HG02938 (cell line): ENCODE results near the gene DNM1.

ENCODE experiments used
- ATAC-seq: cut with Tn5 transposase; IDR thresholded peaks from one replicate; pipeline ENCODE4 v1.9.1; 2021; ENCODE audit warnings: mild to moderate bottlenecking, moderate library complexity; ENCODE audit not compliant: unreplicated experiment

DNM1 gene

GRCh38 chr9:128204858-128205257 lies 1.7 kb downstream of the DNM1 start:
- ATAC-seq, result no peak

GRCh38 chr9:128205296-128205944 lies 2.2 kb downstream of the DNM1 start:
- ATAC-seq, result no peak

DNA sequence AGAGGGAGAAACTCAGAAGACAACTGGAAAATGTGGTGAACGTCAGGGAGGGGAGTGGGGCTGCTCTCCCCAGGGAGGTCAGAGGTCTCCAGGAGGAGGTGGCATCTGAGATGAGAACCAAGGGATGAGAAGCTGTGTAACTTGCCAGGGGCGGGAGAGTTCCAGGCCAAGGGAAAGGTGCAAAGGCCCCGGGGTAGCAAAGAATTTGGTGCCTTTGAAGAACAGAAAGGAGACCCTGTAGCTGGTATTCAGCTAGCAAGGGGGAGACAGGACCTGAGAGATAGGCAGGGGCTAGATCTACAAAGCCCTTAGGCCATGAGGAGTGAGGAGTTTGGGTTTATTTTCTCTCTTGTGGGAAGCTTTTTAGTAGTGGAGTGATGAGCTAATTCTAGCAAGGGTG lies 3.3 kb downstream of the DNM1 start:
- ATAC-seq, result no peak

GRCh38 chr9:128206916-128207910 lies 4.0 kb downstream of the DNM1 start:
- ATAC-seq, result no peak

DNA sequence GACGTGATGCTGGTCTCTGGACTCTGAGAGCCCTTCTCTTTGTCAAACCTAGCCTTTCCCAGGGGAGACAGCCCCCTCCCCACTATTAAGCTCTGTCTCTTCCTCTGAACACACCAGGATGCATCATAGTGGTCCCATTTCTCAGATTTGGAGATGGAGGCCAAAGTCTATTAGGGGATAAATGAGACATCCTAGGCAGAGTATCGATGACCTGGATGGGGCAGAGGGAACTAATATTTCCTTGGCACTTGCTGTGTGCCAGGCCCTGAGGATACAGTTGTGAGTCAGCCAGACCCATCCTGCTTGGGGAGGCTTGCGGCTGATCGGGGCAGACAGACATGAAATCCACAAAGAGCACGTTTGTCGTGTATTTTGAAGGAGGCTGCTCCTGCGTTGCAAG lies 5.2 kb downstream of the DNM1 start:
- no peak for ATAC-seq

- ATAC-seq, result no peak
Measured at GRCh38 chr9:128208946-128209669, 5.9 kb downstream of the DNM1 start.

DNA sequence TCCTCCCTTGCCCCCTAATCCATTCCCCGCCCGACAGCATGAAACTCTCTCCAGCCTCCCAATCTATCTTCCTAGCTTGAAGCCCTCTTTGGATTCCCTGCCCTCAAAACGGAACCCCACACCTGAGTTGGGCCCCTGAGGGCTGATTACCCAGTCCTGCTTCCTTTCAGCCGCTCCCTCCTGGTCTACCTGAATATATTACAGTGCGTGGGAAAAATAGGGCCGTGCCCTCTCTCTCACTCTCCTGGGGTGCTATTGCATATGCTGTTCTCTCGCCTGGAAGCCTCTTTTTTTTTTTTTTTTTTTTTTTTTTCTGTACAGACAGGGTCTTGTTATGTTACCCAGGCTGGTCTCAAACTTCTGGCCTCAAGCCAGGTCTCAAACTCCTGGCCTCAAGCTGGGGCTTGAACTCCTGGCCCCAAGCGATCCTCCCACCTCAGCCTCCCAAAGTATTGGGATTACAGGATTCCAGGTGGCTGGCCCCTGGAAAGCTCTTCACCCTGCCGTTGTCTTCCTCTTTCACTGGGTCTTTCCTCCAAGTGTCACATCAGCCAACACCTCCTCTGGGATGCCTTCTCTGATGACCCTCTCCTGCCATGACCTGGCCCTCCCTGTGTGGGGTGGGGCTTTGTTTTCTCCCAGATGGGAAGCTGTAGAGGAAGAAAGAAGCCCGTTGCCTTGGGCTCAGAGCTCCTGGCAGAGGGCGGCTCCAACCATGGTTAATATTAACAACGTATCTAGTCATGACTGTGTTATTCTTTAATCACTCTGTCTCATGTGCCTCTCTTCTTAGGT lies 8.2 kb downstream of the DNM1 start:
- ATAC-seq, result no peak

DNA sequence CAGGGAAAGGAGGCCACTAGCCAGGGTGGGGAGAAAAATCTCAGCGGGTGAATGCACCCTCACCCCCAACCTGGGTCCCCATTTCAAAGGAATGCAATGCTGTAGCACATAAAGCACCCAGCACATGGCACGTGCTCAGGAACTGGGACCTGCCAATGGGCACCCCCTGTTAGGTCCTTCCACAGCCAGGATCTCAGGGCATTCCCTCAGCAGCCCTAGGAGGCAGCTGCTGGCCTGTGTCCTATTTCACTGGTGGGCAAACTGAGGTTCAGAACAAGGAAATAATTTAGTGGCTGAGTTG lies 8.8 kb downstream of the DNM1 start:
- ATAC-seq, result no peak

DNA sequence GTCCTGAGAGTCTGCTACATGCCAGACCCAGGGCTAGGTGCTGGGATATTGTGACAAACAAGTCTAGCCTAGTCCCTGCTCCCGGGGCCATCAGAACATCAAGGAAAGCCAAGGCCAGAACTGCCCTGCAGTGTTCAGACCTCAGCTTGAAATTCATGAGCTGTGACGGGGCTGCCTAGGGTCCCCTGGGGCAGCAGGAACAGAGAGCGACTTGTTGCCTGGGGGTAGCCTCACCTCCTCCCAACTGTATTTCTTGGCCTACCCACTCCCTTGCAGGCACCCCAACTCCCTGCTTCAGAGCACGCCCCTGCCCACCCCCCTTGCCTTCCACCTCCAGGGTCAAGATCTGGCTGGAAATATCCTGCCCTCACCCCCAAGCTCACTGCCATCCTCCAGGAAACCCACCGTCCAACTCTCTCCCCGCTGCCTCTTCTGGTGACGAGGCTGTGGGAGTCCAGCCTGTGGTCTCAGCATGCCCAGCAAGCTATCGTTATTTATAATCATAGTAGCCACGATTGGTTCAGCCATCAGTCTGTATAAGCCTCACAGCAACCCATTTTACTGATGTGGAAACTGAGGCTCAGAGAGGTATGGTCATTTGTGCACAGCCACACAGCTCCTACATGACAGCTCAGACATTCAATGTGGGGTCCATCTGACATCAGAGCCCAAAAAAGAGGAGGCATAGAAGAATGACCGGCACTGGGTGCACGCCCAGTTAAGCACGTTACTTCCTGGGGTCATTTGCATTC lies 10.7 kb downstream of the DNM1 start:
- ATAC-seq, result no peak

- no peak for ATAC-seq
Measured at GRCh38 chr9:128214571-128215490, 11.7 kb downstream of the DNM1 start.

DNA sequence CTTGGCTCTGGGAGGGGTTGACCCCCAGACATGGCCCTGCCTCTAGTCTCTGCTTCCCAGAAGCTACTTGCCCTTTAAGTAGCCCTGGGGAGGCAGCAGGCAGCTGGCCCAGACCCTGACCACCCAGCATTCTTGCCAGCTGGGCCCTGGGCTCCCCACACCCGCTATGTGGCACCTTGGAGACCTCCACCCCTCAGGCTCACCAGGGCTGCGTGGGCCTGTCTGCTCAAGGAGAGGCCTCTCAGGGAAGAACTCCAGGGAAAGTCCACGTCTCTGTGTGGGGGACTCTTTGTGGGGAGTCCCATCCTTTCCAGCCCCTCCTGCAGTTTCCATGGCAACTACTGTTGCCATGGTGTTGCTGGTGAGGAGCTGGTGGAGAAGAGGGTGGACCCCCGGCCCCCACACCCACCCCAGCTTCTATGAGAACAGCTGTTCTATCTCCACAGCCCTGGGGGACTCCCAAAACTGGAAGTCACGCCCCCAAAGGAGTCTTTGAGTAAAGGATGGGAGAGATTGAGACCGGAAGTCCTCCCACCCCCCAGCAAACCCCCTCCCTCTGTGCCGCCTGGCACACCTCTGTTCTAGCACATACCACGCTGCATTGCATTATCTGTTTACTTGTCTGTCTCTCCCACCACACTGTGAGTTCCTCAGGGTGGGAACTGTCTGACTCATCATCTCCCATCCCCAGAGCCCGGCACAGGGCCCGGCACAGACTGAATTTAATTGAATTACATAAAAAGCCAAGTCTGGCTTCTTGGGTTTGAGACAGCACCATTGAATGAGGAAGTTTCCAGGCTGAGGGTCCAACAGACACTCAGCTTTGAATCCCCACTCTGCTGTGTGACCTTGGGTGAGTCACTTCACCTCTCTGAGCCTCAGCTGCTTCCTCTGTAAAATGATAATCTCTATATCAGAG lies 12.6 kb downstream of the DNM1 start:
- no peak for ATAC-seq

- ATAC-seq, result no peak
Measured at GRCh38 chr9:128216781-128217553, 13.8 kb downstream of the DNM1 start.

DNA sequence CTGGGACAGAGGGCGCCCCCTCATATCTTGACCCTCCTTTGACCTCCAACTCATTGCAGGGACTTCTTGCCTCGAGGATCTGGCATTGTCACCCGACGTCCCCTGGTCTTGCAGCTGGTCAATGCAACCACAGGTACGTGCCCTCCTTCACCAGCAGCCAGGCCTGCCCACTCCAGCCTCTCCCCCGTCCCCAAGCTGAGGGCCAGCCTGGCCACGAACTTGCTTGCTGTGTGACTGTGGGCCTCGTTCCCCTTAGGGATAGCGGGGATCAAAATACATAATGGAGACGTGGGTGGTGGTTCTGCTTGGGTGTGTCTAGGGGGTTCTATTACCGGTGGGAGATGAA lies 15.0 kb downstream of the DNM1 start:
- ATAC-seq, result no peak

DNA sequence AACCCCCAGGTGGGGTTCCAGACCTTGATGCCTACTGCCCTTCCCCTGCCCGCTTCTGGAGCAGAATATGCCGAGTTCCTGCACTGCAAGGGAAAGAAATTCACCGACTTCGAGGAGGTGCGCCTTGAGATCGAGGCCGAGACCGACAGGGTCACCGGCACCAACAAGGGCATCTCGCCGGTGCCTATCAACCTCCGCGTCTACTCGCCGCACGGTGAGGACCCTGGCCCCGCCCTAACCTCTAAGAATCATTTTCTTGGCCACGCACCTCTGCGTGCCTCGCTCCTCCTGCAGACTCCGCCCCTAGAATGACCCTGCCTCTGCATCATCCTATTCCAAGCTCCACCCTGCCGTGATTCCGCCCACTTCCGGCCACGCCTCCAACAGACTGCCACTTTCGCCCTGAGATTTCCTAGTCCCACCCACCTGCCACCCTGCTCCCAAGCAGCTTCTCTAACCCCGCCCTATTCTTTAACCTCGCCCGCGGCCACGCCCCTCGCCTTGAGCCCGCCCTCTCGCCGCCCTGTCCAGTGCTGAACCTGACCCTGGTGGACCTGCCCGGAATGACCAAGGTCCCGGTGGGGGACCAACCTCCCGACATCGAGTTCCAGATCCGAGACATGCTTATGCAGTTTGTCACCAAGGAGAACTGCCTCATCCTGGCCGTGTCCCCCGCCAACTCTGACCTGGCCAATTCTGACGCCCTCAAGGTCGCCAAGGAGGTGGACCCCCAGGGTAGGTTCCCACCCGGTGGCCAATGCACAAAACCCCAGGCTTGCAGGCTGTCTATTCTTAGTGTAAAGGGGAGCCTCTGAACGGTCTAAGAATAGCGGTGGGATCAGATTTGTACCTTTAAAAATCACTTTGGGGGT lies 15.6 kb downstream of the DNM1 start:
- peak; percentile 90 for ATAC-seq

DNA sequence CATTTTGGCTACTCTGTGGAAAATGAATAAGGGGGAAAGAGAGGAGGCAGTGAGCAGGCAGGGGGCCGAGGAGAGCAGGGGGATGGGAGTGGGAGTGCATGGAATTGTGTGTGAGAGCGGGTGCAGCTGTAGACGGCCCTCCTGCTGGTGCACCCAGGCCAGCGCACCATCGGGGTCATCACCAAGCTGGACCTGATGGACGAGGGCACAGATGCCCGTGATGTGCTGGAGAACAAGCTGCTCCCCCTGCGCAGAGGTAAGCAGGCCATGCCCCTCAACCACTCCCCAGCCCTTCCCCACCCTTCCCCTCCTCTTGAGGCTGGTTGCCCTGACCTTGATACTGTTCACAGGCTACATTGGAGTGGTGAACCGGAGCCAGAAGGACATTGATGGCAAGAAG lies 16.7 kb downstream of the DNM1 start:
- ATAC-seq, result no peak

GRCh38 chr9:128222026-128222425 lies 18.8 kb downstream of the DNM1 start:
- ATAC-seq, result no peak
